GM12892 (cell line): ENCODE data around the gene SOAT1.

Experiments used
- POLR2A ChIP-seq: IDR thresholded peaks from 2 replicates; pipeline ENCODE4 v1.6.1; 2011; ENCODE audit warnings: low read depth, low read length, control low read depth
- POLR2AphosphoS5 ChIP-seq: IDR thresholded peaks from 2 replicates; pipeline ENCODE4 v1.6.1; 2011; ENCODE audit warnings: low read depth, low read length, control low read depth

GRCh38 chr1:179326746-179327145 is 33.1 kb downstream of the SOAT1 start:
- TF ChIP-seq POLR2A (no peak), POLR2AphosphoS5 (no peak)
